DND-41 (cell line): ENCODE data around the gene CLTCL1.

Experiments
- ATAC-seq: fragments of 200-7000 bp; cut with Tn5 transposase; 3 replicates; pipeline ENCODE4 v1.9.1; 2021; ENCODE audit warnings: low read depth; ENCODE audit not compliant: insufficient read depth
- DNase-seq: peaks from one replicate; pipeline ENCODE4 v3.0.0-alpha.2; 2020
- H2AFZ ChIP-seq: 2 replicates; pipeline ENCODE4 v1.6.0; 2012; ENCODE audit warnings: low read depth, low read length
- H3K27ac ChIP-seq: 2 replicates; pipeline ENCODE4 v1.5.1; 2012; ENCODE audit warnings: low read length, inconsistent platforms
- H3K27me3 ChIP-seq: fragments of 200-600 bp; sonication (generic); 2 replicates; pipeline ENCODE4 v1.6.0; 2012; ENCODE audit warnings: low read length, mild to moderate bottlenecking, inconsistent platforms; ENCODE audit not compliant: insufficient read depth, poor library complexity
- H3K36me3 ChIP-seq: 2 replicates; pipeline ENCODE4 v1.5.1; 2012; ENCODE audit warnings: low read length, inconsistent platforms; ENCODE audit not compliant: insufficient read depth
- H3K4me1 ChIP-seq: 2 replicates; pipeline ENCODE4 v1.5.1; 2012; ENCODE audit warnings: mild to moderate bottlenecking, low read length; ENCODE audit not compliant: insufficient read depth
- H3K4me2 ChIP-seq: 2 replicates; pipeline ENCODE4 v1.6.0; 2012; ENCODE audit warnings: mild to moderate bottlenecking, moderate library complexity, low read length, inconsistent platforms; ENCODE audit not compliant: insufficient read depth
- H3K4me3 ChIP-seq, 2 experiments: fragments of 200-600 bp in 1 of 2; shearing (Covaris generic) in 1 of 2; 2 replicates each; pipeline ENCODE4 v1.5.1; 2012 to 2016; ENCODE audit warnings: inconsistent platforms in 2 of 2, low read length in 2 of 2, mild to moderate bottlenecking in 2 of 2, low read depth in 1 of 2, moderate library complexity in 1 of 2
- H3K79me2 ChIP-seq: 2 replicates; pipeline ENCODE4 v1.6.0; 2012; ENCODE audit warnings: low read length, inconsistent platforms; ENCODE audit not compliant: insufficient read depth
- H3K9ac ChIP-seq: 2 replicates; pipeline ENCODE4 v1.6.0; 2012; ENCODE audit warnings: low read depth, mild to moderate bottlenecking, inconsistent platforms, low read length, moderate library complexity
- H3K9me3 ChIP-seq: 2 replicates; pipeline ENCODE4 v1.5.1; 2012; ENCODE audit warnings: low read length, moderate library complexity, mild to moderate bottlenecking, inconsistent platforms; ENCODE audit not compliant: insufficient read depth, severe bottlenecking
- H4K20me1 ChIP-seq: 2 replicates; pipeline ENCODE4 v1.6.0; 2012; ENCODE audit warnings: low read length; ENCODE audit not compliant: insufficient read depth
- EZH2 ChIP-seq: IDR thresholded peaks from 3 replicates; pipeline ENCODE4 v1.6.1; 2012; ENCODE audit warnings: borderline replicate concordance, low read depth, mild to moderate bottlenecking, moderate library complexity, low read length, inconsistent platforms; ENCODE audit not compliant: severe bottlenecking
- TF ChIP-seq, protein P1 (sequence below): IDR thresholded peaks from 2 replicates; pipeline ENCODE4 v1.5.1; 2012; ENCODE audit warnings: borderline replicate concordance, low read length, moderate library complexity, mild to moderate bottlenecking; ENCODE audit not compliant: poor library complexity, severe bottlenecking; ENCODE audit errors: extremely low read depth

CLTCL1 gene

DNA sequence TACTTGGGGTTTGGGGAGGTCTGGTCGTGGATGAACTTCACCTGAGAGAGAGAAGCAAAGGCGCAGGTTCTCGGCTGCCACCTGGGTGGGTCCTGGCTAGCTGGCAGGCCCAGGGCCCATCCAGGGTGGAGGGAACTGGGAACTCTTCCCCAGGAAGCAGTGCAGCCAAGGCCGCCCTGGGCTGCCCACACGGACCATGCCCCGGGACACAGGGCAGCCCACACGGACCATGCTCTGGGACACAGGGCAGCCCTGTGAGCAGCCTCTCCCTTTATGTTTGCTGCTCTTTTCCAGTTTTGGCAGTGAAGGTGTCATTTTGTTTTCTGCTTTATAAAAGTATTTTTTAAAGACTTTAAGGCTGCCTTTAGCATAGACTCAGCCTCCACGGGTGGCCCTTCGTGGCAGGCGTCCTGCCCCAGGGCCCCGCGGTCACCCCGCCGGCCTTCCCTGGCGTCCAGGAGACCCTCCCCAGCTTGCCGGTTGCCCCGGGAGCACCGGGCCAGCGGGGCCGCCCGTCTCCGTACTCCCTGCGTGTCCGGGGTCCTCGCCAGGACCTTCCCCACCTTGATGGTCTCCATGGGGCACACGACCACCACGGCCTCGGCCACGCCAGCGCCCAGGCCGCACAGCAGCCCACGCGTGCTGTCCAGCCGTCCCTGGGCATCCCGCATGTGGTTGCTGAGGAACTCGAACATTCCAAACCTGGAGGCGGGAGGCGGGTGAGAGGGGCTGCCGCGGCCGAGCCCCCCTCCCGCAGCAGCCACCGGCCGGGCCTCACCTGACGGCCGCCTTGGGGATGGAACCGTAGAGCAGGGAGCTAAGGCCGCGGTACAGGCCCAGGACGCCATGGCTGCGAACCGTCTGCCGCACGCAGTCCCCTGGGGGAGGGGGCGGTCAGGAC, 114.1 kb downstream of the CLTCL1 start:
- Histone ChIP-seq H3K4me2 (peak overlapping the region; percentile 82), H3K4me1 (peaks cover 66% of the 10 kb centered on the region), H2AFZ (peak overlapping the region; percentile 87), H3K27ac (peak overlapping the region; percentile 76), H3K9me3 (no peaks in the 10 kb centered on the region), H3K79me2 (peaks cover 59% of the 10 kb centered on the region), H4K20me1 (peaks cover 60% of the 10 kb centered on the region), H3K9ac (peak overlapping the region; percentile 86), H3K4me3 (peak overlapping the region; percentile 68 to 69; a peak in 3 of 4 replicates), H3K36me3 (peaks cover 34% of the 10 kb centered on the region), H3K27me3 (no peaks in the 10 kb centered on the region)
- TF ChIP-seq, protein P1, sequence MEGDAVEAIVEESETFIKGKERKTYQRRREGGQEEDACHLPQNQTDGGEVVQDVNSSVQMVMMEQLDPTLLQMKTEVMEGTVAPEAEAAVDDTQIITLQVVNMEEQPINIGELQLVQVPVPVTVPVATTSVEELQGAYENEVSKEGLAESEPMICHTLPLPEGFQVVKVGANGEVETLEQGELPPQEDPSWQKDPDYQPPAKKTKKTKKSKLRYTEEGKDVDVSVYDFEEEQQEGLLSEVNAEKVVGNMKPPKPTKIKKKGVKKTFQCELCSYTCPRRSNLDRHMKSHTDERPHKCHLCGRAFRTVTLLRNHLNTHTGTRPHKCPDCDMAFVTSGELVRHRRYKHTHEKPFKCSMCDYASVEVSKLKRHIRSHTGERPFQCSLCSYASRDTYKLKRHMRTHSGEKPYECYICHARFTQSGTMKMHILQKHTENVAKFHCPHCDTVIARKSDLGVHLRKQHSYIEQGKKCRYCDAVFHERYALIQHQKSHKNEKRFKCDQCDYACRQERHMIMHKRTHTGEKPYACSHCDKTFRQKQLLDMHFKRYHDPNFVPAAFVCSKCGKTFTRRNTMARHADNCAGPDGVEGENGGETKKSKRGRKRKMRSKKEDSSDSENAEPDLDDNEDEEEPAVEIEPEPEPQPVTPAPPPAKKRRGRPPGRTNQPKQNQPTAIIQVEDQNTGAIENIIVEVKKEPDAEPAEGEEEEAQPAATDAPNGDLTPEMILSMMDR: no peak
- no peak for TF ChIP-seq EZH2
- DNase-seq (no peak), ATAC-seq (peak; percentile 5)

DNA sequence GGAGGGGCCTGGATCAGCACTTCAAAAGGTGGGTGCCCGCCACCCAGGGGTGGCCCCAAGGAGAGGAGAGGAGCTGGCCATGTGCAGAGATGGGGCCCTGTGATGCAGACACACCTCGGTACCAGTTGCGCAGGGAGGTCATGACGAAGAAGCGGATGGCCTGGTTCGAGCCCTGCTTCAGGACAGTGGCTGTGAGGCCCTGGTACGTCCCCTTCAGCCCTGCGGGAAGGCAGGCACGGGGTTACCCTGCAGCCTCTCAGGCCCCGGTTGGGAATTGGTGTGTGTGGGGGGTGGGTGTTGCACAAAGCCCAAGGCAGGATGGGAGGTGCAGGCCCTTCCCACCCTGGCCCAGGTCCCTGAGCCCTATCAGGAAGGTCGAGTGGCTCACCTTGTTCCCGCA, 114.8 kb downstream of the CLTCL1 start:
- peak overlapping the region; percentile 82 for H3K4me2 ChIP-seq
- peak overlapping the region; percentile 86 for H3K9ac ChIP-seq
- ATAC-seq: no peak
- peak overlapping the region; percentile 43; the same call in 1 of the 2 replicates for H3K27ac ChIP-seq
- H3K79me2 ChIP-seq: peaks cover 66% of the 10 kb centered on the region
- DNase-seq: no peak
- H2AFZ ChIP-seq: no peak overlapping the region
- TF ChIP-seq EZH2: no peak
- TF ChIP-seq, protein P1: no peak
- H4K20me1 ChIP-seq: peaks cover 57% of the 10 kb centered on the region
- H3K4me3 ChIP-seq: peak overlapping the region in 1 of 2 experiments; percentile 68; a peak in 2 of 4 replicates
- peaks cover 34% of the 10 kb centered on the region for H3K36me3 ChIP-seq
- no peaks in the 10 kb centered on the region for H3K27me3 ChIP-seq
- no peaks in the 10 kb centered on the region for H3K9me3 ChIP-seq
- peaks cover 68% of the 10 kb centered on the region for H3K4me1 ChIP-seq

DNA sequence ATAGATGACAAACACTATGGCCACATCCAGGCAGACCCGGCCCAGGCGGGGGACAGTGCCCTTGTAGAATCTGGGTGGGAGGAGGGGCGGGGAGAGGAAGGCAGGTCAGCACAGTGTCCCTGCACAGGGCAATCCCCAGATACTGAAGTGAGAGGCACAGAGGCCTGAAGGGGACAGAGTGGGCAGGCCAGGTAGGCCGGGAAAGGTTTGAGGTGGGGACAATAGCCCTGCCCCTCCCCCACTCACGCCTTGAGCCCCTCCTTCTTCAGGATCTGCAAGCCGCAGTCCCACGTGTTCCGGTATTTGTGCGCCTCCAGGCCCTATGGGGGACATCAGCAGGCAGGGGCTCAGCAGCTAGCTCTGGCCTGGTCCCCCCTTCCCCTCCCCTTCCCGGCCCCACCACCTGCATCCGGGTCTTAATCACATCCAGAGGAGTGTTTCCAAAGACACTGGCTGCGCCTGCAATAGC, 115.3 kb downstream of the CLTCL1 start:
- H3K9ac ChIP-seq: no peak overlapping the region
- H3K27ac ChIP-seq: no peak overlapping the region
- no peaks in the 10 kb centered on the region for H3K27me3 ChIP-seq
- TF ChIP-seq EZH2: no peak
- TF ChIP-seq, protein P1: no peak
- peaks cover 68% of the 10 kb centered on the region for H3K4me1 ChIP-seq
- no peak for DNase-seq
- H2AFZ ChIP-seq: no peak overlapping the region
- no peak for ATAC-seq
- H4K20me1 ChIP-seq: peaks cover 53% of the 10 kb centered on the region
- peaks cover 70% of the 10 kb centered on the region for H3K79me2 ChIP-seq
- peak overlapping the region; percentile 82; the same call in 1 of the 2 replicates for H3K4me2 ChIP-seq
- peaks cover 34% of the 10 kb centered on the region for H3K36me3 ChIP-seq
- H3K4me3 ChIP-seq: peak overlapping the region in 1 of 2 experiments; percentile 68; a peak in 1 of 4 replicates
- no peaks in the 10 kb centered on the region for H3K9me3 ChIP-seq
